Iris pigment epithelial cell (primary cell): ENCODE measurements around the gene YPEL4.

ENCODE experiments used
- DNase-seq: peaks from one replicate; pipeline ENCODE4 v3.0.0-alpha.2; 2011; ENCODE audit warnings: low read depth

Gene YPEL4

GRCh38 chr11:57650739-57651090, 1.0 kb upstream of the YPEL4 start:
- no peak for DNase-seq

DNA sequence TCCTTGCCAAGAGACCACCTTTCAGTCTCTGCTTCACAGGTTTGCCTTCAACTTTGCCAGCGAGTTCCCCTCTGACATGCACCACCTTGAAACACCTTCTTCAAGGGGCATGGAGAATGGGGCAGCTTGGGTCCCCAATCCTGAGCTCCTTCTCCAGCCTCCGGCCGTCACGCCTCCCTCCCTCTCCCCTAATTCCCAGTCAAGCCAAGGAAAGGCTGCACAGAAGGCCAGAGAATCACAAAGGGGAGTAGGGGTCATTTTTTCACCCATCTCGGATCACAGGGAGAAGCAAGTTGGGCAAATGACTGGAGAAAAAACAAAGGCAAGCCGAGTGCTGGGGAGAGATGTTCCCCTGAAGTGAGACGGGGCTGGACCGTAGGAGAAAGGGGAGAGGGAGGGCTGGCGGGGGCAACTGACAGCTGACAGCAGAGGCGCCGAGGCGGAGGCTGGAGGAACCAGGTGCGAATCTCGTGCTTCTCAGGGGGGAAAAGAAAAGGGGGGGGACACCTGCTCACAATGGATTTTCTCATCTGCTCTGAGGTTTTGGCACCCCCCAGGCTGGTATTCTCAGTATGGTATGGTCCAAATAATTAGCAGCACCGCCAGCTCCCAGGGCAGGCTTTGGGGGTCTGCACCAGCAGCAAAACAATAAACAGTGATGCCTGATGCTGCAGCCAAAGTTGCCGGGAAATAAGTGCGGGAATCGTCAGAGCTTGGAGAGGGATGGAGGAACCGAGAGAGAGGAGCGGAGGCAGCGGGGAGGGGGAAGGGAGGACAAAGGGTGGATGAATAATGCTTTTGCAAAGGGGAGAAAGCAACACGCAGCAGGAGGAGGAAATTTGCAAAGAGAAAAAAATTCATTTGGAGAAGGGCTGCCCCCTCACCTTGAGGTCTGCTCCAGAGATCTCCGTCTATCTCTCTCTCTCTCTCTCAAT, 644 bp downstream of the YPEL4 start:
- no peak for DNase-seq

DNA sequence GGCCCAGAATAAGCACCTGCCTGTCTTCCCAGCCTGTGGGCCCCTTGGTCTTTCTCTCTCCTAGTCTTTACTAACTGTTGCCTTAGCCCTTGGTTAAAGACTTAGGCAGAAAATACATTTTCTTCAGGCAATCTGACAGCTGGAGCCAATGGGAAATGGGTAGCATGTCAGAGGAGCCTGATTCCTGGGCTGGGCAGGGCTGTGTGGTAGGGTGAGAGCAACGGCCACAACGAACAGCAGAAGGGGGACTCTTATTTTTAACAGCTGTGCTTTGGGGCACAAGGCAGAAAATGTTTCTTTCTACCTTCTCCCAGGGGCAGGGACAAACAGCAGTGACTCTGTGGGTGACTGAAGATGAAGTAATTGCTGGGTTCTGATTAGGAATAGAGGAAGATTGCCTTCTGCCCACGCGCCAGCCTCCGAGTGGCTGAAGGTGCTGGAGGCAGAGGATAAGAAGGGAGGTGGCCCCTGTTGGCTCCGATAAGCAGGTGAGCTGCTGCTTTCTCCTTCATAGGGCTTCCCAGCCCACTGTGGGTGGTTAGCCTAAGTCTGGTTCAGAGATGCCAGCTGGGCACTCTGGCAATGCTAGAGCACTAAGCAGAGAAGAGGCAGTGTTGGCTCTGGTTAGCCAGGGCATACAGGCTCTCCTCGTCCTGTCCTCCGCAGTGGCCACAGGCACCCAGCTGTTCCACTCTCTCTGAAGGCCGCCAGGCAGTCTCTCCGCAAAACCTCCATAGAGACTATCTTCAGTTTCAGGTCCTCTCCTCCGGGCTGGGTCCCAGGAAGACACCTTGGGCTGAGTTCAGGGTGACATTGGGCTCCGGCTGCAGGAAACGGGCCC, 1.5 kb downstream of the YPEL4 start:
- DNase-seq, result no peak

- no peak for DNase-seq
Measured at GRCh38 chr11:57647372-57647771, 2.3 kb downstream of the YPEL4 start.

DNA sequence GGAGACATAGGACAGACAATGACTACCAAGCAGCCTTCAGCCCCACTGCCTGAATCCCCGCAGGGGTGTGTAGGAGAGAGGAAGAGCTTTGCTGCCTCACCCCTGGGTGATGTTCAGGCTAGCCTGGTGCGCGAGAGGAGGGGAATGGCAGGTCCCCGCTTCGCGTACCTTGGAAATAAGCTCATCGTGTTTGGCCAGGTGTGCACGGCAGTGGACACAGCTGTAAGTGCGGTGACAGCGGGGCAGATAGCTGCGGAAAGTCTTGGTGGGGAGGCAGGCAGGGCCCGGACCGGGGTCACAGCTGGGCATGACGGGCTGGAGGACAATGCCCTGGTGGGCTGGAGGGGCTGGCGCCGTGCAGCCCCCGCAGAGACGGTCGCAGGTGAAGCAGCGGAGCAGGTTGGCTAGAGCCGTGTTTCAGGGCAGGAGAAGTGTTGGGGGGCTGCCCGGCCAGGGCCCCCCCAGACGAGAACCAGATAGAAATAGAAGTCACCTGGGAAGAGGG, 2.9 kb downstream of the YPEL4 start:
- DNase-seq, result no peak

DNA sequence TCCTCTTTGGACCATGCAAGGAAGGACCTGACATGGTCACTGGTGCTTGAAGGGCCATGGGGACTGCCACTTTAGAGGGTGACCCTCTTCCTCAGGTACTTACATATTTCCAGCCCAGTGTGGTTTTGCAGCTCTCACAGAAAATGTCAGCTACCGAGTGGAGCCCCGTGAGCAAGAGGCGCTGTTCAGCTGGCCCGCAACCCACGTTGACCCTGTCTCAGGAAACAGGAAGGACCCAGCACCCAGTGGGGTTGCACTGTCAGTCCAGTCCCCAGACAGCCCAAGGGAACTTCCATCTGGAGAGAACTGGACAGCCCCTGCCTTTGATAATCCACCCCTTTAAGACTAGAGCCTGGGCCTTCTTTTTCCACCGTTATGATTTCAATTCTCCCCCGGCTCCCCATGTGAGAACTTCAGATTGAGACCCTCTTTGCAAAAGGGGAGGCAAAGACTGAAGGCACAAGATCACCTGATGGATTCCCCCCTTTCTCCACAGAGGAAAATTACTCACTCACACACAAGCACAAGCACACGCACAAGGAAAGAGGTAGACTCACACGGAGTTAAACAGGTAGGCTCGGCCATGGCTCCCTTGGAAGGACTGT, 3.4 kb downstream of the YPEL4 start:
- DNase-seq, result no peak

GRCh38 chr11:57645689-57646085, 4.0 kb downstream of the YPEL4 start:
- no peak for DNase-seq

GRCh38 chr11:57644748-57645688, 4.7 kb downstream of the YPEL4 start:
- peak; percentile 73 for DNase-seq

DNA sequence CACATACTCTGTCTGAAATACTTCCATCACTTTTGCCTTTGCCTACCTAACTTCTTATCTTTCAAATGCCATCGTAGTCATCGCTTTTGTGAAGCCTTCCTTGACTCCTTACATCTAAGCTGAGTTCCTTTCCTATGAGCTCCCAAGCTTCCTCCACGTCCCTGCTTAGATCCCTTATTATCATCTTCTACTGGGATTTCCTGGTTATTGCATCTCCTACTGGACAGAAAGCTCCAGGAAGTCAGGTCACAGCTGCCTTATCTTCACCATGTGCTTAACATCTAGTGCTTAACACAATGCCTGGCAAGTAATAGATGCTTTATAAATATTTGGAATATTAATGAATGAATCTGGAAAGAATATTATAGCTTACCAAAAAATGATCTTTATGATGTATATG, 5.9 kb downstream of the YPEL4 start:
- DNase-seq, result no peak

- DNase-seq, result peak; percentile 76
Measured at GRCh38 chr11:57641011-57641807, 8.5 kb downstream of the YPEL4 start.

DNA sequence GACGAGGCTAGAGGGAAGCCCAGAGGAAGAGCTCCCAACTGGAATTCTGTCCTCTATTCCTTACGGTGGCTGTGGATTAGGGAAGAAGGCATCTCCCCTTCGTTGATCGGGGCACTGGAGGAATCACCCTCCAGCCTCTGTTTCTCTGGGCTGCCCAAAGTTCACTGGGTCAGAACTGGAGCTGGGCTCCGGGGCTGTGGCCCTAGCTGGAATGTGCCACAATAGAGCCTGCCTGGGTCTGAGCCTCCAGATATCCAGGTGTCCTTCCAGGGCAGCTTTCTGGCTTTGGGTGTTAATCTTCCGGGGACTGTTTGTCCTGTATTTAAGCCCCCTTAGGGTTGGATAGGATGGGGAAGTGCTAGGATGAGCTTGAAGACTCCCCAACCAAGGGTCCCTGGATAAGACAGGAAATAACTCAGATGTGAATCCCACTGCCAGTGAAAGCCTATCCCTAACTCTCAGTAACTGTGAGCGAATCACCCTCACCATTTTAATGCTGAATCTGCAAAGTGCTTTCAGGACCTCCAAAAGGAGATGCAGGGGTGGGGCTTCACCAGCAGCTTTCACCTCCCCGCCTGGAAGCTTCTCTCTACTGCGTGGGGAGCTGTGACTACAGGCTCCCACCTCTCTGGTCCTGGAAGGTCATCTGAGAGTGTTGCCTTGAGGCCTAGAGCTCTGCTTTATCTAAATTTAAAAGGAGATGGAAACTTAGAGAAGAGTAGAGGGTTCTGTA, 9.5 kb downstream of the YPEL4 start:
- no peak for DNase-seq

DNA sequence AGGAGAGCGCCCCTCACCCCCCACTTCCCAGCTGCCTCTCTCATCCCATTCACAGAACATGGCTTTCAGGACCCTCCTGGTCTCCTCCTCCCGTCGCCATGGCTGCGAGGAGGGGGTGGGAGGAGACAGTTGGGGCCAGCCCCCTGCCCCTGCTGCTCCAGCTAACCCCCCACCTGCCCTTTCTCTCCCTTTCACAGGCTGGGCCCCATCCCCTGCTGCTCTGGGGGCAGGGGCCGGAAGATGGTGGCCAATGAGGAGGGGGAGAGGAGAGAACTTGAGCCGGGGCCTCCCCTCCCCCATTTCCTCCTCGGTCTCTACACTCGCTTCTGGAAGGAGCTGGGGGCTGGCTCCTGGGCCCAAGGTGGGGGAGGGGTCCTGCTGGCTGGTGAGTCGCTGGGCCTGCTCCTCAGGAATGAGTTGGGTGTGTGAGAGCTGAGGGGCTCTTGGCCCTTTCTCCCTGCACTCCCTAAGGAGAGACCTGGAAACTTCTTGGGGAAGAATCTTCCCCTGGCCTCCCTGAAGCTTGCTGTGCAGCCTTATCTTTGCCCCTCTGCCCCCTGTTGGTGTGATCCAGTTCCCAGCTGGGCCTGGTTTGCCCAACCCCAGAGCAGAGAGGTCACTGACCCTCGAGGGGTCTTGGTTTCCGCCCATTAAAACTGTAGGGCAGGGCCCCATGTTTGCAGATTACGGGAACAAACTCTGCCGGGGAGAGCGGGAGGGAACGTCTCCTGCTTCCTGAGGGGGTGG, 10.2 kb downstream of the YPEL4 start:
- peak; percentile 49 for DNase-seq

- no peak for DNase-seq
Measured at GRCh38 chr11:57638811-57639320, 10.8 kb downstream of the YPEL4 start.

GRCh38 chr11:57638005-57638781, 11.5 kb downstream of the YPEL4 start:
- DNase-seq, result peak; percentile 89

- DNase-seq, result no peak
Measured at GRCh38 chr11:57637626-57638004, 12.1 kb downstream of the YPEL4 start.

DNA sequence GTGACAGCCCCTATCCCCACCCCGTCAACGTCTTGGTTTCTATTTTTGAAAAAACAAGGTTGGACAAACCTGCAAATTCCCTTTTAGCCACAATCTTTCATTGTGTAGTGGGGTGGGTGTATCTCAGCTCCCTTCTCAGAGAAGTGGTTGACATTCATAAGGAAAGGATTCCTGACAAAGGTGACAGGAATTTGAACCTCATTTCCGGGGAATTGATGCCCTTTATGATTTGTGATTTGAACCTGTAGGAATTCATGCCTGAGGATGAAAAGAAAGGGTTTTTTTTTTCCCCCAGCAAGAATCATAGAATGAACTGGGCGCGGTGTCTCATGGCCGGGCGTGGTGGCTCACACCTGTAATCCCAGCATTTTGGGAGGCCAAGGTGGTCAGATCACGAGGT, 14.5 kb downstream of the YPEL4 start:
- DNase-seq, result no peak

GRCh38 chr11:57634311-57634710, 15.4 kb downstream of the YPEL4 start:
- DNase-seq, result no peak
